Stimulated activated CD8-positive, alpha-beta memory T cell treated with anti-CD3 and anti-CD28 coated beads, Interleukin-7, amount 100 ng/mL, for 1 hour (primary cell): ENCODE measurements around the gene RPL18.
"Not testable (repeated sequence)": the region's sequence is repeated elsewhere in the genome, so short reads cannot be mapped to it uniquely, and the experiment has no call there.

Source experiments
- DNase-seq, 2 donors: peaks; one replicate each; pipeline ENCODE4 v3.0.0-alpha.2; 2020; ENCODE audit warnings: low read depth in 2 of 2

RPL18 gene

GRCh38 chr19:48588670-48589401 is 30.1 kb downstream of the RPL18 start:
- peak; percentile 64 to 82 for DNase-seq

GRCh38 chr19:48587387-48587786 is 31.6 kb downstream of the RPL18 start:
- no peak for DNase-seq

- no peak for DNase-seq
Measured at GRCh38 chr19:48582168-48582567, 36.8 kb downstream of the RPL18 start.

GRCh38 chr19:48578891-48579290 is 40.1 kb downstream of the RPL18 start:
- DNase-seq: no peak

GRCh38 chr19:48577908-48578307 is 41.1 kb downstream of the RPL18 start:
- DNase-seq: not testable (repeated sequence)

GRCh38 chr19:48575931-48576622 is 42.9 kb downstream of the RPL18 start:
- no peak for DNase-seq

- no peak for DNase-seq
Measured at GRCh38 chr19:48573163-48573505, 45.8 kb downstream of the RPL18 start.

- no peak for DNase-seq
Measured at GRCh38 chr19:48571378-48572162, 47.4 kb downstream of the RPL18 start.

- DNase-seq: no peak
Measured at GRCh38 chr19:48569814-48570213, 49.2 kb downstream of the RPL18 start.

GRCh38 chr19:48568345-48568886 is 50.6 kb downstream of the RPL18 start:
- no peak for DNase-seq
